OCI-LY1 (cell line): ENCODE results near the gene NR4A3.

ENCODE experiments used
- H2AFZ ChIP-seq: fragments of 200-600 bp; sonication (generic), shearing (Covaris generic); 2 replicates; pipeline ENCODE4 v1.6.0; 2014; ENCODE audit warnings: antibody characterized with exemption, mild to moderate bottlenecking, low read length
- H3F3A ChIP-seq: fragments of 200-600 bp; sonication (generic), shearing (Covaris generic); 2 replicates; pipeline ENCODE4 v1.6.0; 2014; ENCODE audit warnings: mild to moderate bottlenecking, antibody characterized with exemption, low read length, moderate library complexity; ENCODE audit not compliant: insufficient read depth
- H3K27ac ChIP-seq: fragments of 200-600 bp; sonication (generic); 2 replicates; pipeline ENCODE4 v1.5.1; 2014; ENCODE audit warnings: low read length, mixed run types, mild to moderate bottlenecking, low read depth; ENCODE audit not compliant: poor library complexity, severe bottlenecking
- H3K27me3 ChIP-seq: fragments of 200-600 bp; sonication (generic); 2 replicates; pipeline ENCODE4 v1.6.0; 2014; ENCODE audit warnings: antibody characterized with exemption, mild to moderate bottlenecking, low read length, moderate library complexity; ENCODE audit not compliant: insufficient read depth
- H3K36me3 ChIP-seq: fragments of 200-600 bp; sonication (generic); 2 replicates; pipeline ENCODE4 v1.6.1; 2014; ENCODE audit warnings: mild to moderate bottlenecking, antibody characterized with exemption, low read length, moderate library complexity, mixed read lengths; ENCODE audit not compliant: insufficient read depth
- H3K4me1 ChIP-seq: fragments of 200-600 bp; sonication (generic); 2 replicates; pipeline ENCODE4 v1.5.1; 2014; ENCODE audit warnings: mild to moderate bottlenecking, low read length, moderate library complexity; ENCODE audit not compliant: insufficient read depth, severe bottlenecking
- H3K4me2 ChIP-seq: fragments of 200-600 bp; sonication (generic), shearing (Covaris generic); 2 replicates; pipeline ENCODE4 v1.6.1; 2014; ENCODE audit warnings: low read length
- H3K4me3 ChIP-seq: fragments of 200-600 bp; sonication (generic); 2 replicates; pipeline ENCODE4 v1.5.1; 2014; ENCODE audit warnings: low read length, low read depth, mild to moderate bottlenecking, mixed read lengths; ENCODE audit not compliant: poor library complexity, severe bottlenecking
- H3K79me2 ChIP-seq: fragments of 200-600 bp; shearing (Covaris generic); 2 replicates; pipeline ENCODE4 v1.6.1; 2016; ENCODE audit warnings: mixed run types, low read length, mixed read lengths; ENCODE audit not compliant: insufficient read depth
- H3K9ac ChIP-seq: fragments of 200-600 bp; sonication (generic), shearing (Covaris generic); 2 replicates; pipeline ENCODE4 v1.6.1; 2014; ENCODE audit warnings: mild to moderate bottlenecking, low read length, mixed read lengths
- H3K9me2 ChIP-seq: fragments of 200-600 bp; sonication (generic), shearing (Covaris generic); 2 replicates; pipeline ENCODE4 v1.6.1; 2014; ENCODE audit warnings: low read depth, mild to moderate bottlenecking, low read length, mixed read lengths
- H3K9me3 ChIP-seq: fragments of 200-600 bp; shearing (Covaris generic); 2 replicates; pipeline ENCODE4 v1.6.1; 2014; ENCODE audit warnings: low read length, mixed read lengths
- H4K20me1 ChIP-seq: fragments of 200-600 bp; sonication (generic), shearing (Covaris generic); 2 replicates; pipeline ENCODE4 v1.6.0; 2016; ENCODE audit warnings: mild to moderate bottlenecking, low read length; ENCODE audit not compliant: insufficient read depth
- CTCF ChIP-seq: fragments of 200-600 bp; sonication (generic), shearing (Covaris generic); IDR thresholded peaks from 2 replicates; pipeline ENCODE4 v1.5.1; 2017; ENCODE audit warnings: mild to moderate bottlenecking, antibody characterized with exemption, low read length, moderate library complexity, mixed read lengths
- EZH2 ChIP-seq: fragments of 200-600 bp; sonication (generic), shearing (Covaris generic); IDR thresholded peaks from 2 replicates; pipeline ENCODE4 v1.8.0; 2017; ENCODE audit warnings: borderline replicate concordance, mixed run types, mild to moderate bottlenecking, antibody characterized with exemption, low read length, moderate library complexity, mixed read lengths

The NR4A3 gene

GRCh38 chr9:99835142-99835541 is 13.5 kb downstream of the NR4A3 start:
- Histone ChIP-seq H4K20me1 (no peaks in the 10 kb centered on the region), H3K4me1 (no peaks in the 10 kb centered on the region)

DNA sequence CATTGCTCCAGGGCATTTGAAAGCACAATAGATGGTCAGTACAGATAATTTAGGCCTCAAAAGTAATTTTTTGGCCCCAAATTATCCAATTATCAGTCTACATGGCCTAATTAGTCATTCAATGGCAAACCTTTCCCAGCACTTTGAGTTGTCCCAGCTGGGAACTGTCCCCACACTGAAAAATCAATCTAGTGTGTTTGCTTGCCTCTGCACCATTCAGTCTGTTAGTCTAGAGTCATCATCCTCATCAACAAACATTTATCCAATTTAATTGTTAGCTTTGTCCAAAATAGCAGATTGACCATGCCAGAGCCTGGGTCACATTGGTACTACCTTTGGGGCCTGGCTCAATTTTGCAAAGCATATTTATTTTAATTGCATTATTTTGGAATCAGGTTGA is 13.9 kb downstream of the NR4A3 start:
- Histone ChIP-seq H3K36me3 (no peaks in the 10 kb centered on the region), H3K9ac (no peak overlapping the region), H3F3A (no peaks in the 10 kb centered on the region), H3K4me2 (no peak overlapping the region), H3K79me2 (no peaks in the 10 kb centered on the region), H4K20me1 (no peaks in the 10 kb centered on the region), H3K27me3 (no peaks in the 10 kb centered on the region), H3K4me1 (no peaks in the 10 kb centered on the region), H3K27ac (no peak overlapping the region), H3K9me3 (no peaks in the 10 kb centered on the region), H2AFZ (no peak overlapping the region), H3K9me2 (no peaks in the 10 kb centered on the region), H3K4me3 (no peak overlapping the region)
- TF ChIP-seq EZH2 (no peak), CTCF (no peak)

More at GRCh38 chr9:99835142-99835541, 13.5 kb downstream of the NR4A3 start:
- no peak overlapping the region for H3K4me3 ChIP-seq
- no peak overlapping the region for H3K9ac ChIP-seq
- no peaks in the 10 kb centered on the region for H3K9me3 ChIP-seq
- H3K27me3 ChIP-seq: no peaks in the 10 kb centered on the region
- no peak for TF ChIP-seq EZH2
- TF ChIP-seq CTCF: no peak
- H3K79me2 ChIP-seq: no peaks in the 10 kb centered on the region
- no peaks in the 10 kb centered on the region for H3K9me2 ChIP-seq
- no peaks in the 10 kb centered on the region for H3F3A ChIP-seq
- H3K4me2 ChIP-seq: no peak overlapping the region
- no peak overlapping the region for H2AFZ ChIP-seq
- no peaks in the 10 kb centered on the region for H3K36me3 ChIP-seq
- no peak overlapping the region for H3K27ac ChIP-seq

DNA sequence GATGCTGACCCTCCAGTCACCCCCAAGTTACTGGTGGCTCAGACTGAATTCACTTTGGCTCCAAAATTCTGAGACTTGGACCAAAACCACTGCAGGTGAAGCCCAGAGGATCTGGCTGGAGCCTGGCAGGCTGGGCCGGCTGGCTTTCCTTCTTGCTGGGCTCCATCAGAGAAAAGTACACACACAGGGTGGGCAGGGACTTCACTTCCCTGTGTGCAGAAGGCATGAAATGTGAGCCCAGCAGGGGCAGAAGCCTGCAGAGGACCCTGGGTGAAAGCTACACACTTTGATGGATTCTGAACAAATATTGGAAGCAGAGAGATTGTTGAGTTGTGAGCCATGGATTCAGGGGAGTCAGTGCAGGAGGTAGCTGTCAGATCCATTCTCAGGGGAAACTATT is 18.4 kb downstream of the NR4A3 start:
- no peaks in the 10 kb centered on the region for H3K9me2 ChIP-seq
- no peaks in the 10 kb centered on the region for H3K4me1 ChIP-seq
- H4K20me1 ChIP-seq: no peaks in the 10 kb centered on the region
- no peak overlapping the region for H3K27ac ChIP-seq
- no peaks in the 10 kb centered on the region for H3K36me3 ChIP-seq
- no peak overlapping the region for H3K4me3 ChIP-seq
- H3K27me3 ChIP-seq: no peaks in the 10 kb centered on the region
- H3K9ac ChIP-seq: no peak overlapping the region
- no peaks in the 10 kb centered on the region for H3K9me3 ChIP-seq
- H2AFZ ChIP-seq: no peak overlapping the region
- no peak overlapping the region for H3K4me2 ChIP-seq
- TF ChIP-seq CTCF (no peak), EZH2 (no peak)
- no peaks in the 10 kb centered on the region for H3F3A ChIP-seq
- H3K79me2 ChIP-seq: no peaks in the 10 kb centered on the region
